DOHH2 (cell line): ENCODE data around the gene RIMBP2.

Source experiments
- CTCF ChIP-seq: fragments of 200-600 bp; sonication (generic); IDR thresholded peaks from one replicate; pipeline ENCODE4 v1.5.1; 2014; ENCODE audit warnings: antibody characterized with exemption, mild to moderate bottlenecking, low read depth, low read length; ENCODE audit not compliant: poor library complexity, severe bottlenecking
- EZH2phosphoT487 ChIP-seq: fragments of 200-600 bp; sonication (generic); IDR thresholded peaks from 2 replicates; pipeline ENCODE4 v1.6.1; 2017; ENCODE audit warnings: borderline replicate concordance, mild to moderate bottlenecking, antibody characterized with exemption, low read length, moderate library complexity, mixed read lengths

GRCh38 chr12:130573235-130573634 lies 142.9 kb downstream of the RIMBP2 start:
- TF ChIP-seq CTCF (no peak), EZH2phosphoT487 (no peak)
